GM19240 (cell line): ENCODE results near the gene CHFR.
"Not testable (repeated sequence)": the region's sequence is repeated elsewhere in the genome, so short reads cannot be mapped to it uniquely, and the experiment has no call there.

Experiments
- DNase-seq: peaks from one replicate; pipeline ENCODE4 v3.0.0; 2011; ENCODE audit warnings: low spot score; ENCODE audit not compliant: insufficient read length

Gene CHFR

DNA sequence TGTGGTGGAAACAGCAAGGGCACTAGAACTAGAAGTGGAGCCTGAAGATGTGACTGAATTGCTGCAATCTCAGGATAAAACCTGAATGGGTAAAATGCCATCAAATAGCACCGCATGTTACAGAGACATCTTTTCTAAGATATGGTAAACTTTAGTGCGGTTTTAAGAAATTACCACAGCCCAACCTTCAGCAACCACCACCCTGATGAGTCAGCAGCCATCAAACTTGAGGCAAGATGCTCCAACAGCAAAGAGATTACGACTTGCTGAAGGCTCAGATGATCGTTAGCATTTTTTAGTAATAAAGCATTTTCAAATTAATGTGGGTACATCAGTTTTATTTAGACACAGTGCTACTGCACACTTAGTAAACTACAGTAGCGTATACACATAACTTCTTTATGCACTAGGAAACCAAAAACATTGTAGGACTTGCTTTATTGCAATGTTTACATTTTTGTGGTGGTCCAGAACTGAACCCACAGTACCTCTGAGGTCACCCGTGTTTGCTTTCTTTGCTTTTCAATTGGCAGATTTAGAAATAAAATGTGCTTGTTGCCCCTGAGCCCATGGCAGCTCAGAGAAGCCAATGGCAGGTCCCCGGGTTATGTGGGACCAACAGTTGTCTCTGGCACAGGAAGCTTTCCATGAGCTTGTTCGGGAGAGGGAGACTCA, 74.6 kb downstream of the CHFR start:
- no peak for DNase-seq

- DNase-seq: not testable (repeated sequence)
Observed at GRCh38 chr12:132809391-132809790, 78.0 kb downstream of the CHFR start.

DNA sequence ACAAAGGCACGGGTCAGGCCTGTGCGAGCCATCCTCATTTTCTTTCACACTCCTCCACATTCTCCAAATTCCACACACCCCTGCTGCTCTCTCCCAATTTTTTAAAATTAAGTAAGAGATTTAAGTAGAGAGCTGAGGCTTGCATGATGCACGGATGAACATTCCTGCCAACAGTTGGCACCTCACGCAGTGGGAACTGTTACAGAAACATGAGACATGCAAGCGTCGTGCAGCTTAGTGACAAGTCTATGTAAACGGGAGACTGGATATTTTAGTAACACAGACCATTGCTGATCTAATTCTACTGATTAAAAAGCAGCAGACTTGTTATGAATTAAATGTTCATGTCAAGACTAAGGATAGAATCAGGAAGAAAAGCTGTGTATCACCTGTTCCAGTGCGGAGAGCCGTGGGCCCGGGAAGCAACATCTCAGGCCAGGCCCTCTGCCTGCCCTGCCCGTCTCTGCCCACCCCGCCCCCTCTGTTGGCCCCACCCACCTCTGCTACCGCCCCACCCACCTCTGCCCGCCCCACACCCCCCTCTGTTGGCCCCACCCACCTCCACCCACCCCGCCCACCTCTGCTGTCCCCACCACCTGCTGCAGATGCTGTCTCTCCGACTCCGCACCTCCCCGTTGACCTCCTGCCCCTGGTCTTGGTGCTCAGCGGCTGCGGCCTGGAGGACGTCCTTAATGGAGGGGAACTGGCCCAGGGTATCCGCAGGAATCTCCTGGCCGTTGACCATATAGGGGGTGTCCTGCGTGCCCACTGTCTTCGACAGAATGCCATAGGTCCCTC, 79.9 kb downstream of the CHFR start:
- DNase-seq: no peak

DNA sequence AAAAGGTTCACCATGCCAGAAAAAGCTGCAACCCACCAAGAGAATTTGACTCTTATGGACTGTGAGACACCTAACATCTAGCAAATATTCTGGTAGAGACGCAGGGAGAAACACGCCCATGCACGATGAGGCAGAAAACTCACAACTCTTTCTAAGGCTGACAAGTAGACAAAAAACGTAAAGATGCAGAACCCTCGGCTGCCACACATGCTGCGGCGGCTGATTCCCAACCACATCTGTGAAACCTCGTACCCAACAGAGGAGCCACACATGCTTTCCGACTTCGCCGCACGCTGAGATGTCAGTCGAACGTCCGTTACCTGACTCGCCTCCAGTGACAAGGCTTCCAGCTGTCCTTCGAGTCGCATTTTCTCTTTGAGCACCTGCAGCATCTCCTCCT, 80.5 kb downstream of the CHFR start:
- DNase-seq: no peak

DNA sequence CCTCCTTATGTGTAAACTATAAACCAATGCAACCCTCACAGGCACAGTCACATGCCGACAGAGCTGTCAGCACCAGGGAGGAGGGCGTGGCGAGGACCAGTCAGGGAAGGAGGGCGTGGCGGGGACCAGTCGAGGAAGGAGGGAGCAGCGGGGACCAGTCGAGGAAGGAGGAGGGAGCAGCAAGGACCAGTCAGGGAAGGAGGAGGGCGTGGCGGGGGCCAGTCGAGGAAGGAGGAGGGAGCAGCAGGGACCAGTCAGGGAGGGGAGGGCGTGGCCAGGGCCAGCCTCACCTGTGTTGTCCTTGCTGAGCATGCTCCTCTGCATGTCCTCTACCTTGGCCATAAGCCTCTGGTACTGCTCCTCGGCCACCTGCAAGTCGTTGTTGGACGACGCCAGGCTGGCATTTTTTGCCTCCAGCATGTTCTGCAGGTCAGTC, 83.0 kb downstream of the CHFR start:
- DNase-seq: no peak

- DNase-seq: no peak
Observed at GRCh38 chr12:132803888-132804287, 83.5 kb downstream of the CHFR start.

DNA sequence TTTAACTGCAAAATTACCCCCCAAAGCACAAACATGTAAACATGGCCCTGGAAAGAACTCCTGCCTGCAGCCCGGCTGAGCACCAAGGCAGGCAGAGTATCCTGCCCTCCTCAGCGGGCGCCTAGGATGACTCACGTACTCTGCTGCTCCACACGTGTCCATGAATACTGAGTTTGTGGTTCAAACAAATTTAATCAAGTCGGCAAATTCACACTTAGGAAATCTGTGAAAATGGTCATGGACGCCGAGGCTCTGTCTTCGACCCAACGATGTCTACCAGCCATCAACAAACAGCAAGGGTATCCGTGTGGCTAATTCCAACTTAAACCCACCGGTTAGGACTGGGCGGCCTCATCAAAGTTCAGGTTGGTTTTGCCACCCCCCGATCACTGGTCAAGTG, 84.3 kb downstream of the CHFR start:
- DNase-seq: no peak

DNA sequence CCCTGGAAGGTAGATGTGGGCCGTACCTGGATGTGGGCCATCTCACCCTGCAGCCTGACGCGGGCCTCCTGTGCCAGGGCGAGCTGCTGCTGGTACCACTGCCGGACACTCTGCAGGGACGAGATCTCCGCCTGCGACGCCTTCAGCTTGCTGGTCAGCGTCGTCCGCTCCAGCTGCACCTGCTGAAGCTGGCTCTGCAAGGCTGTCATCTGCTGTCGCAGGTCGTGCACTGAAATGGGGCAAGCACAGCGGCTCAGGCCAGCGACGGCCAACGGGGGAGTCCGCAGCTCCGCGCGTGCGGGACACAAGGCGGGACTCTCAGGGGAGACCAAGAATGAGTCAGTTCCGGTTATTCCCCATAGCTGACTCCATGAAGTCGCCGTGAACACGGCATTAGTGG, 85.7 kb downstream of the CHFR start:
- DNase-seq: no peak

DNA sequence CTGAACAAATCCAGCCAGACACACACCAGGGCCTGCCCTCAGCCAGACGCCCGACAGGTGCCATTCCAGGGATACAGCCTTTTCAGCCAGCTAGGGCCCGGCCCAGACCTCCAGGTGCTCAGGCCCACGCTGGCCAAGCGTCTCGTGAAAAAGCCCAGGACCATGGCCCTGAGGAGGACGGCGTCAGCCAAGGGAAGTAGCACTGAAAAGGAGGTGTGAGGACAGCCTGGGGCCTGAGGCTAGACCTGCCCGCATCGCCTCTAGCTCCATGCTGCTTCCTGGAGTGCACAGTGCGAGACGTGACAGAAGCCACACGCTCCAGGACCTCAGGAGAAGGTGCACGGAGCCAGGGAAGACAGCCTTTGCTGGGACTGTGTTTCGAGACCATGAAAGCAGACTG, 88.6 kb downstream of the CHFR start:
- no peak for DNase-seq

DNA sequence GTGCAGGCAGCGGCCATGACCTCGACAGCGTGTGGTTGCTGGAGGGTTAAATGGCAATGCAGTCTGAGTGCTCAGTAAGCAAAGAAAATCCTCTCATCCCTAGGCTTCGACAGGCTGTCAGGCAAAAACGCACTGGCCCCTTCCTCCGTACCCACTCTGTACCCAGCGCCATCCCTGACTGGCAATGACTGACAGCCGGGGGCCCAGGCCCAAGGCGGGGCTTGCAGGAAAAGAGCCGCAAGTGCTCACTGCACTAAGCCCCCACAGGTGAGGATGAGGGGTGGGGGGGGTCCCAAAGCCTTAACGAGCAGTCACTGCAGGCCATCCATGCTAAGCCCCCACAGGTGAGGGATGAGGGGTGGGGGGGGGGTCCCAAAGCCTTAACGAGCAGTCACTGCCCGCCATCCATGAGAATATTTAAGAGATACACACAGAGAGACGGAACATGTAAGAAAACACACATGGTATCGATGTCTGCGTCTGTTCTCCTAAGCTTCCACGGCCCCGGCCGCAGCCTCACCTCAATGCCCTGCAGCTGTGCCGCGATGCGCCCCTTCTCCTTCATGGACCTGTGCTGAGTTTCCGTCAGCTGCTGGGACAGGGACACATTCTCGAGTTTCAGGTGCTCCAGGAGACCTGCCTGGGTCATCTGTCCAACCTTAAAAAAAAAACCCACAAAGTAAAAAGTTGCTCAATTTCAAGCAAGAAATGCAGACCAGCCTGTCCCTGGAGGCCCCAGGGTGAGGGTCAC, 89.4 kb downstream of the CHFR start:
- no peak for DNase-seq

- no peak for DNase-seq
Observed at GRCh38 chr12:132795847-132796246, 91.6 kb downstream of the CHFR start.

- DNase-seq: not testable (repeated sequence)
Observed at GRCh38 chr12:132791940-132792339, 95.5 kb downstream of the CHFR start.

GRCh38 chr12:132789099-132789471, 98.3 kb downstream of the CHFR start:
- no peak for DNase-seq

DNA sequence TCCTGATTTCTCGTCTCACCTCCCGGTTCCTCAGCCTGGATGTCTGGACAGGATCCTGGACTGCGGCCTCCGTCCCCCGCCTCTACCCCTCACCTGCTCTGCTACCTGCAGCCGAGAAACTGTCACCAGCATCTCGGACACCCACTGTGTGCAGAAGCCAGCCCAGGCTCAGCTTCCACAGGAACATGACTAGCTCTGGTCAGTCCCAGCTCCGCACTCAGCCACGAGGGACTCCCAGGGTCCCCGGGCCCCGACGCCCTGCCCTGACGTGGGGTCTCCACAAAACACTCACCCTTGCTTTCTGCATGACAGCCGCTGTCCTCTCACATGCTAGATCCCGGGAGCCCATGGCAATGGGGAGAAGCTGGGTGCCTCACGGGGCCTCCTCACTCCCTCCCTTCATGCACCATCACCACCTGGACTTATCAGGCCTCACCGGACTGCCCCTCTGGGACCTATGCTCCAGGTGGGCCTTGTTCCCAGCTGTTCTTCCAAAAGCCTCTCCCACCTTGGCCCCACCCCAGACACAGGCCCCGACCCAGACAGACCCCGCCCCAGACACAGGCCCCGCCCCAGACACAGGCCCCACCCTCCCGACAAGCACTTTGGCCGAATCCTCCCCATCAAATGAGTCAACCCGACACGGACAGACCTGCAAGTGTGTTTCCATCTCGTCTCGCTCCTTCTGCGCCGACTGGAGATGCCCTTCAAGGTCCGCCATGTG, 98.9 kb downstream of the CHFR start:
- DNase-seq: no peak

DNA sequence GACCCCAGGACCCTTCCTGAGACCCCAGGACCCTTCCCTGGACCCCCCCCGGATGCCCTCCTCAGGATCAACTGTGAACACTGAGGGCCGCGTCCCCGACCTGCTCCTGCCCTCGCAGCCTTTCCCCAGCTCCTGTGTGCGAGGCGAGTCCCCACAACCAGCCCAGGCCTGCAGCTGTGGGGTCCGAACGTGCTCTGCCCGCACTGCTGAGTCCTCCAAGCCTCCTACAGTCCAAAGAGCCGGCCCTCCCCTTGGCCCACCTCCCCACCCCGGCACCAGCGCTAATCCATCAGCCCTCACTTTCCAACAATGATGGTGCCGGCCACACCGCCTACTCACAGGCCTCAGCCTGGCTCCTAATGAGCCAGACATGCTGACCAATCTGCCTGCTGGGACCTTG, 99.5 kb downstream of the CHFR start:
- no peak for DNase-seq

GRCh38 chr12:132786192-132786591, 101.2 kb downstream of the CHFR start:
- no peak for DNase-seq

DNA sequence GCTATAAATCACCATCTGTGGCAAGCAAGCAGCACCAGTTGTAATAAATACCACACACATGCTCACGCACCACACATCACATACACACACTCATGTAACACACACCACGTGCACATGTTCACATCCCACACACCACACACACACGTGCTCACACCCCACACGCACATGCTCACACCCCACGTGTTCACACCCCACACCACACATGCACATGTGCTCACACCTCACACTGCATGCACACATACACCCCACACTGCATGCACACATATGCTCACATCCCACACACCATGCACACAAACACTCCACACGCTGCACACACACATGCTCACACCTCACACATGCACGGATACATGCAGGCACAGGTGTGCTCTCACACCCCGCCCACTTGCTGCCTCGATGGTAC, 102.8 kb downstream of the CHFR start:
- DNase-seq: no peak

DNA sequence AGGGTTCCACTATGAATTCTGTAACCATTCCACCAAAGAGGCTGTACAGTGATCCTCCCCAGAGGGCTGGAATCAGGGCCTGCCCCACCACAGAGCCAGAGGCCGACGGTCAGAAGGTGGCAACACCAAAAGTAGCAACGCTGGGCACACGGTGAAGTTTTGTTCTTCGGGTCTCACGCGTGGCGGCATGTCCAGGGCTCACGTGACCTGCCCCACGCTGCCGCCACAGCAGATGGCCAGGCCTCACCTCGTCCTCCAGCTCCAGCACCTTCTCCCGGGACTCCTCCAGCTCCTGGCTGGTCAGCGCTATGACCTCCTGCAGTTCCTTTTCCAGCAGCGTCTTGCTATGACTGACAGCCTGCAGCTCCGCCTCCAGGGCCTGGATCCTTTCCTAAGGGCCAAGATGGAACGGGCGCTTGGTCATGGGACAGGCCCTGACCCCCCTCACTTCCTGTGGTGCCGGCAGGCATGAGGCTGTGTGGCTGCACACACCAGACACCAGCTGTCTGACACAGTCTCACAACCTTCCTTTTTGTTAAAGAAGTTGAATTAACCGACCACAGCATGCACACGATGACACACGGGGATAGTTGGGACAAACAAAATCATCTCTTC, 103.4 kb downstream of the CHFR start:
- DNase-seq: no peak
